Measurements from ENCODE around the gene NEU3.
"Not testable (repeated sequence)": the region's sequence is repeated elsewhere in the genome, so short reads cannot be mapped to it uniquely, and the experiment has no call there.

The NEU3 gene, protein sequence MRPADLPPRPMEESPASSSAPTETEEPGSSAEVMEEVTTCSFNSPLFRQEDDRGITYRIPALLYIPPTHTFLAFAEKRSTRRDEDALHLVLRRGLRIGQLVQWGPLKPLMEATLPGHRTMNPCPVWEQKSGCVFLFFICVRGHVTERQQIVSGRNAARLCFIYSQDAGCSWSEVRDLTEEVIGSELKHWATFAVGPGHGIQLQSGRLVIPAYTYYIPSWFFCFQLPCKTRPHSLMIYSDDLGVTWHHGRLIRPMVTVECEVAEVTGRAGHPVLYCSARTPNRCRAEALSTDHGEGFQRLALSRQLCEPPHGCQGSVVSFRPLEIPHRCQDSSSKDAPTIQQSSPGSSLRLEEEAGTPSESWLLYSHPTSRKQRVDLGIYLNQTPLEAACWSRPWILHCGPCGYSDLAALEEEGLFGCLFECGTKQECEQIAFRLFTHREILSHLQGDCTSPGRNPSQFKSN

DNA sequence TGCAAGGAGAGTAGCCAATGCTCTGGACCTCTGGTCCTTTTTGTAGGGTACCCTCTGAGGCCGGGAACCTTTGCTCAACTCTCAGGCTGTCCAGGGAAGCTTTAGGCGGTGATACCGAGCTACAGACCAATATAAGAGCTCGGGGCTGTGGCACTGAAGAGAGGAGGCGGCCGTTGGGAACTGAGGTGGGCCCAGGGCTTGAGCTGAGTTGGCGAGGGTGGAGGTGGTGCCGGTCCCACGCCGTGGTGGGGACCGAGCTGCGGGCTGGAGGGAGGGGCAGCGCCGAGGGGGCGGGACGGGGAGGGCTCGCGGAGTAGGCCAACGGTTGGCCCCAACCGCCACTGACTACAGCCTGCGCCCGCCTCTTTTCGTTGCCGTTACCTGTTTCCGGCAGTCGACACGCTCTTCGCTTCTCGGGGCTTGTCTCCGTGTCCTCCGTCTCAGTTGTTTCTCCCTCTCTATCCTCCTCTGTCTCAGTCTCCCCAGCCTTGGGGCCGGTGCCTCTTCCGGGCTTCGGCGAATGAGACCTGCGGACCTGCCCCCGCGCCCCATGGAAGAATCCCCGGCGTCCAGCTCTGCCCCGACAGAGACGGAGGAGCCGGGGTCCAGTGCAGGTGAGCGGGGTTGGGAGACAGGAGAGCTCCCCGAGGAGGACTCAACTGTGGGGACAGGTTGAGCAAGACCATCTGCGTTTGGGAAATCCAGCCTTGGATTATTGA is at the start of gene NEU3:
Gene NEU3, plus strand, starts transcription at position 393 of the 719 bp plus-strand sequence. Its CDS starts 128 bp downstream, at position 521.
- DNase-seq, result peak; percentile 68

DNA sequence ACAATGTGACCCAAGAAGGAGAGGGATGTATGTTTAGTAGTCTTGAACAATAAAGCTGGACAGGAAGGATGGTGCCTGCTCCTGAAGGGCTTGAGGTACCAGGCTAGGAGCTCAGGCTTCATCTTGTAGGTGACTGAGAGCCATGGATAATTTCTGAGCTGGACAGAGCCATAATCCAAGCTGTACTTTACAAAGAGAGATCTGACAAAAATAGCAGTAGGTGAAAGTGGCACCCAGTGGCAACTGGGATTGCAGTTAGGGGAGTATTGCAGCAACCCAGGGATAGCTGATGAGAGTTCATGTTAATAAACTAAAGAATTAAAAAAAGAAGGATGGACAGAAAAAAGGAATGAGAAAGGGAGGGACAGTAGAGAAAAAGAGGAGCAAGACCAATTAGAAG is 47.2 kb upstream of the NEU3 start:
- no peak for DNase-seq

DNA sequence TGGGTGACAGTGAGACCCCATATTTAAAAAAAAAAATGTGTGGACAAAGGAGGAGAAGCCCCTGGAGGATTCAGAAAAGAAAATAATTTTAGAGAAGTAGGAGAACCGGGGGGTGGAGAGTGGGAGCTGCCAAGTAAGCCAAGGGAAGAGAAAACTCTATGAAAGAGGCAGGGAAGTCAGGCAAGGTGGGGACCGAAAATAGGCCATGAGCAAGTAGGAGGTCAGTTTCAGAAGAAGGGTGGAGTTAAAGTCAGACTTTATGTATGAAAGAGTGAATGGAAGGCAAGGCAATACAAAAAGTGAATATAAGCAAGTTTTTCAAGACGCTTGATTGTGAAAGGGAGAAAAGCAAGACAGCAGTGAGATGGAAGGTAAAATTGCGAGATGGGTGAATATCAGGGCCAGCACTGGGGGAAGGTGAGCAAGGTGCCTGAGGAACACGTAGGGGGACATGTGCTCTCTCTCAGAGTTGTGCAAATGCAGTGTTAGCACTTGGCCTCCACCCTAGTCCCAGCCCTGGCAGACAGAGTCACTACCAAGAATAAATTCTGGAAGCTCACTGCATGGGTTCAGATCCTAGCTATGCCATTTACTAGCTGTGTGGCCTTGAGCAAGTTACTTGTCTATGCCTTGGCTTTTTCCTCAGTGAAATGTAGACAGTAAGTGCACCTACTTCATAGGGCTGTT is 46.5 kb upstream of the NEU3 start:
- DNase-seq, result no peak

DNA sequence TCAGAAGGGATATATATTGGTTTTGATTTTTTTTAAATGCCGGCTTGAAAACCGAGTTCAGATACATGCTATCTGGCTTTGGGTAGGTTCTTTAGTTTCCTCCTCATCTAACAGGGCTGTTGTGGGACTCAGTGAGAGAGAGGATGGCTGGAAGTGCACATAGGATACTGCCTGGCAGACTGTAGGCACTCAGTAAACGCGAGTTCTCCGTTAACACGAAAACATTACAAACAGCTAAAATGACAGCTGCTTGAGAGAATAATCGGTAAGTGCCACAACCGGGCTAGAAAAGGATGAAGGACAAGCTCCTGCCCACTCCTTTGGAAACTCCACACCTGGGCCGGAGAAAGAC is 40.2 kb upstream of the NEU3 start:
- no peak for DNase-seq

DNA sequence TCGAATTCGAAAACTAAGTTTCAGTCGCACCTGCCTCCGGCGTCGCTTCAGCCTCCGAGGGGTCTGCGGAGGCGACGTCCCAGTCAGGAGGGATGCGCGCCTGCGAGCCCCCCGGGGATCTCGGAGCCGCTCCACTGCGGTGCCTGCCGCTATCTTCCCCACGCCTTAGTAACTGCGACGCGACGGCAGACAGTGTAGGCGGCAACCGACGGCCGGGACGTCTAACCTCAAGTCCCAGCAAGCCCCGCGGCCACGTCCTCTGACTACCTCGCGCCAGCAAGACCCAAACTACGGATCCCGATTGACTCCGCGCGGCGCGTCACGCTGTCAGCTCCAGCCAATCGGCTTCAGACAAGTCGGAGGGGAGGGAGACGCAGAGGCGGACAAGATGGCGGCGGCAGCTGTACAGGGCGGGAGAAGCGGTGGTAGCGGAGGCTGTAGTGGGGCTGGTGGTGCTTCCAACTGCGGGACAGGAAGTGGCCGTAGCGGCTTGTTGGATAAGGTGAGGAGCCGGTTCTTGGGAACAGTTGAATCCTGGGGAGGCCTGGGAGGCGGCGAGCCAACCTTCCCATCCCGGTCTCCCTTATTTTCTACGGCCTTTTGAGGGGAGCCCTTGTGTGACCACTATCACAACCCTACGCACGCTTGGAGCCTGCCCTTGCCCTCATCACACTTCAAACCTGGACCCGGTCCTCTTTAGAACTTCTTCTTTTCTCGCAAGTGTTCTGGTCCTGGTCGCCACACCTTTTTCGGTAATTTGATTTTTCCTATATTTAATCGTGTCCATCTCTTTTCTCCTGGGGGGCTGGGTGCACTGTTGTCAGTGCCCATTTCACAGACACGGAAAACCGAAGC is 39.6 kb upstream of the NEU3 start, which contains the start of the genes SPCS2 and XRRA1:
Gene SPCS2, plus strand, starts transcription at position 369 of the 855 bp plus-strand sequence. Its CDS starts 20 bp downstream, at position 389.
Gene XRRA1, minus strand, starts transcription at position 194 of the 855 bp plus-strand sequence. CDS start 8,213 bp downstream, outside the sequence.
- DNase-seq, result peak; percentile 92

DNA sequence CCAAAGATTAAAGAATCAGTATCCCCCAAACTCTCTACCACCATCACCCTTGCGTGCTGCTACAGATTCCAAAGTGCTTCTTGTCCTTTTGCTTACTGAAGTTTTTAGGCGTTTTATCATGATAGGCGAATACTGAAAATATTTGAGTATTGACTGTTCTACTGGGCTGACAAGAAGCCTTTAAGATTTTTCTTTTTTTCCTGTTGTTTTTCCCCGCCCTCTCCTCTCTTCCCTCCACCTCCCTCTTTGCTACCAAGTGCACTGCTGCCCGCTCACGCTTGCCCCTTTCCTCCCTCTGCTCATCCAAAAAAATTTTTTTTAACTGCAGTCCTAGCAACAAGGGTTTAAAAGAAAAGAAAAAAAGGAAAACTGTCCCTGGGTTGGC is 39.0 kb upstream of the NEU3 start:
- no peak for DNase-seq

DNA sequence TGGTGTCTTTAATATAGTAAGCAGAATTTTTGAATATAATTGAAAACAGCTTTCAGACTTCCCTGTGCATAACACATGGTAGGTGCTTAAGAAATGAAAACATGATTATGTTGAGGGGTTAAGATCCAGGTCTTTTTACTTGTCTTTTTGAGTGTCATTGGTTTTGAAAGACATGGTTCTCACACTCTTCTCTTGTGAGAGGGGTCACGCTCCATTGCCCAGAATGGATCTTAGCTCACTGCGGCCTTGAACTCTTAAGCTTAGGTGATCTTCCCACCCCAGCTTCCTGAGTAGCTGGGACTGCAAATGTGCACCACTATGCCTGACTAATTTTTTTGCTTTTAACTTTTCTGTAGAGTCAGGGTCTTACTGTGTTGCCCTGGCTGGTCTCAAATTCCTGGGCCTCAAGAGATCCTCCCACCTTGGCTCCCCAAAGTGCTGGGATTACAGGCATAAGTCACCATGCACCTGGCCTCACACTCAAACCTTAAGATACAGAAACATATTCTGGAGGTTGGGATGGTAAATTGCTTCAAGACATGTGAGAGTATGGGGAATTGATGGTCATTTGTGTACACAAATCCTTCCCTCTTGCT is 38.3 kb upstream of the NEU3 start:
- no peak for DNase-seq

DNA sequence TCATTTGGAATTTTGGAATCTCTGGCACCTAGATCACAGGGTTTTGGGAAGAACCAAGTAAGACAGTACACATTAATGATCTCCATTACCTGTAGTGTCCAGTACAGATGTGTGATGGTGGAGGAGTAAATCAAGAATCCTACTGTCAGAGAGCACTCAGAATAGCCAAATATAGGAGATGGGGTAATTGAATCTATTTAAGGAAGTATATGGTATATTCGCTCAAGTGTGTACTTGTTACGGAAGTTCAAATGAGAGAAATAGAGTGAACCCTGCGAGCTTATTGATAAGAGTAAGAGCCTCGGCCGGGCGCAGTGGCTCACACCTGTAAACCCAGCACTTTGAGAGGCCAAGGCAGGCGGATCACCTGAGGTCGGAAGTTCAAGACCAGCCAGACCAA is 37.5 kb upstream of the NEU3 start:
- DNase-seq, result no peak

DNA sequence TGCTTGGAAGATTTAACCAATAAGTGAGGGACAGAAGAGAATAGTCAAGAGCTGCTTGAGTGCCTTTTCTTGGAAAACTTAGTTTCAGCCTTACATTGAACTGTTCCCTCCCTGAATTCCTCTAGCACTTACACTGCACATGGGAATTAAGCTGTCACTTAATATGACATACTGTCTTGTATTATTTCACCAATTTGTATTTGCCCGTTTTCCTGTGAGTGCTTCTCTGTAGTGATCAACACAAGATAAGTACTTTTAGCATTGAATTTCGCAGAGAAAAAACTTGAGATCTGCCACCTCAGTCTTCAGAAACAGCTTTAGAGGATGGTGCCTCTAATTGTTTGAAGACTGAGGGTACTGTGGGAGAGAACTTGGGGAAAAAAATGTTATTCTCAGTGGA is 36.0 kb upstream of the NEU3 start:
- no peak for DNase-seq

DNA sequence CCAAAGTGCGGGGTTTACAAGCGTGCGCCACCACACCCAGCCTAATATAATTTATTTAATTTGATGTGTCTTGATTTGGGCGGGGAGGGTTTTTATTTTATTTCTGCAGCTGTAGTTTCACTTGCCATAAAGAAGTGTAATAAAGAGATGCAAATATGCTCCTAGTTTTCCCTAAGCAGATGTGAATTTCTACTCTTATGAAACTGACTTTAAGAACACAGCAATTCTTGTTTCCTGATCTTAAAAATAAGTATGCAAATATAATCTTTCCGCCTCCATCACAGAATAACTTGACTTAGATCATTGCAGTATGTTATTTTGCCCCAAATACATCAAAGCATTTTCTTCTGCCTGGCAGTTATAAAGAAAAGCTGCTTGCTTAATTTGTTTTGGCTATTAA is 35.3 kb upstream of the NEU3 start:
- no peak for DNase-seq

DNA sequence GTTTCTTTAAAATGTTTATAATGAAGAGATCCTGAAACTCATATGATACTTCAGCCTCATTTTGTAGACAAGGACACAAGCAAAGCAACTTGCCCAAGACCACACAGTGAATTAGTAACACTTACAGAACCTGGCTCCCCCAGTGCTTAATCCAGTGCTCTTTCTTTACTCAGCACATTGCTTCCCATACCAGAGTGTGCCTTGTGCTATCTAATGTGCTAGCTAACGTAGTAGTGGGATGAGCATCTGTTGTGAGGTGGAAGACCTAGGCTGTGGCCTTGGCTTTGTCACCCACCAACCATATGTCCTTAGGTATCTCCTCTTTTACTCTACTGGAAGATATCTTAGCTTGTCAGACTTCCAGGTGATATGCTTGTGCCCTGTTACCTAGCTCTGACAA is 34.5 kb upstream of the NEU3 start:
- DNase-seq, result no peak

DNA sequence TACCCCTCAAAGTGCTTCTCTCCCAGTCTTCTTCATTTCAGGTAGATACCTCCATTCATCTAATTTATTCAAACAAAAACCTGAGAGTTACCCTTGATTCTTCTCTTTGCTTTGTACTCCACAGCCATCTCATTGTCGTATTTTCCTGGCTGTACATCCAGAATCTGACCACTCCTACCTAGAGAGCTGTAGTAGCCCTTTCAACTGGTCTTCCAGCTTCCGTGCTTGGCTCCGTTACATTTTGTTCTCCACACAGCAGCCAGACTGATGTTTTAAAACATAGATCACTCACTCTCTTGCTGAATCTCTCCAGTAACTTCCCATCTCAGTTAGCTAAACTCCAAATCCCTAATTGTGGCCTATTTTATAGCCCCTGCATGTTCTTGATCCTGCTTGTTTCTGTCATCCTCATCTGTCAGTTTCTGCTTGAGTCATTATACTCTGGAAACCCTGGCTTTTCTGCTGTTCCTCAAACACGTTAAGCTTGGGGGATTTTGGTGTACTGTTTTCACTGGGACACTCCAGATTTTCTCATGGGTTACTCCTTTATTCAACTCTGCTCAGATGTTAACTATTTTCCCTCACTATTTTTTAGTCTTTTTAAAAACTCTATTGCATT is 32.2 kb upstream of the NEU3 start:
- DNase-seq, result no peak

DNA sequence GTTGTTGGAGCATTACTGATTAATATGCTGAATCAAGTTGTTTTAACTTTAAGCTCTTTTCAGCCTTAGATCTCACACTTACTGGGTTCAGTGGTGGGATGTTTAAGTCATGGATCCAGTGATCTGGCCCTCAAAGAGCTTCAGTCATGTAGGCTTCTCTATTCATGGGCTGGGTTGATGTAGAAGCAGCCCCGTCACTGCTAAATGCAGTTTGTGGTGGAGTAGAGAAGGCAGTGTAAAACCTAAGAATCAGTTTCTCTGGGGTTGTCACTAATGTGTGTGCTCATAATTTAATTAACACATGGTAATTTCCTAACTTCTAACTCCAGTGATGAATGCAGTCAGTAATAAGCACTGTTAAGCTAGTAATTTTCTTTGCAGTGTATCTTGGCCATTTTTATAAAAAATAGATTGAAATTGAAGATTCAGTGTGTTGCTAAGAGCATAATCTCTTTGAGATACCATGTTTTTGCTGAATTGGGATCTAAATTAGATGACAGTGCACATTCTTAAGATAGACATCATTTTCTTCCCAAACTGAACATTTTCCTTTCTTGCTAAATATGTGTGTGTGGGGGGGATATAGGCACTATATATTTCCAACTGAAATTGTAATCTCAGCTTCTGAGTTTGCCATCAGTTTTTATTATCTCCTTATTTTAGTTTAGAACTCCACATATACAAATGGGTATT is 30.6 kb upstream of the NEU3 start:
- no peak for DNase-seq

DNA sequence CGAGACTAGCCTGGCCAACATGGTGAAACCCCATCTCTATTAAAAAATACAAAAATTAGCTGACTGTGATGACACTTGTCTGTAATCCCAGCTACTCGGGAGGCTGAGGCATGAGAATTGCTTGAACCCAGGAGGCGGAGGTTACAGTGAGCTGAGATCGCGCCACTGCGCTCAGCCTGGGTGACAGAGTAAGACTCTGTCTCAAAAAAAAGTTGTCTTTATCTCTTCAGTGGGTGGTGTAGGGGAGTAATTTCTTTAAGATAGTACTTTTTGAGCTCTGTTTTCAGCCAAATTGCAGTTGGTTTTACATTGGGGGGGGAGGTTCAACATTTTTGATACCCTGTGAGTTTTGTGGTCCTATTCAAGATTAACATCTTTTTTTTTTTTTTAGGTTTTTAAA is 28.6 kb upstream of the NEU3 start:
- not testable (repeated sequence) for DNase-seq

DNA sequence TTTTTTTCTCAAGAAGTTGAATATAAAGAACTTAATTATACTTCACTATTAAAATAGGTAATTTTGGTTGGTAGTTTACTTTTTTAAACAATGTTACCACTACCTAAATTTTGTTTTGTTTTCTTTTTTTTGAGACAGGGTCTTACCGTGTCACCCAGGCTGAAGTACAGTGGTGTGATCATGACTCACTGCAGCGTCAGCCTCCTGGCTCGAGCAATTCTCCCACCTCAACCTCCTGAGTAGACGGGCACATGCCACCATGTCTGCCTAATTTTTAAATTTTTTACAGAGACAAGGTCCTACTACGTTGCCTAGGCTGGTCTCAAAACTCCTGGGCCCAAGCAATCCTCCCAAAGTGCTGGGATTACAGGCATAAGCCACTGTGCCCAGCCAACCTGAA is 22.1 kb upstream of the NEU3 start:
- no peak for DNase-seq

DNA sequence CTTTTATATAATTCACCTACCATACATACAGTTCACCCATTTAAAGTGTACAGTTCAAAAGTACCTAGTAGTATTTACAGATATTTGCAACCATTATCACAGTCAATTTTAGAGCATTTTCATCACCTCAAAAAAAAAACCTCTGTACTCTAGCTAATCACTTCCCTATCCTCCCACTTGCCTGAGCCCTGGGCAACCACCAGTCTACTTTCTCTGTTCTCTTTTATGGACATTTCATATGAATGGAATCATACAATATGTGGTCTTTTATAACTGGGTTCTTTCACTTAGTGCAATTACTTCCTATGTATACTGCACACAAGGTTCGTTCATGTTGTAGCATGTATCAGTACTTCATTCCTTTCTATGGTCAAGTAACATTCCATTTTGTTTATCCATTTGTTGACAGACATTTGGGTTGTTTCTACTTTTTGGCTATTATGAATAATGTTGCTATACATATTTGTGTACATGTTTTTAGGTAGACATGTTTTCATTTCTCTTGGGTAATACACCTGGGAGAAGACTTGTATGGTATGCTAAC is 17.8 kb upstream of the NEU3 start:
- no peak for DNase-seq

DNA sequence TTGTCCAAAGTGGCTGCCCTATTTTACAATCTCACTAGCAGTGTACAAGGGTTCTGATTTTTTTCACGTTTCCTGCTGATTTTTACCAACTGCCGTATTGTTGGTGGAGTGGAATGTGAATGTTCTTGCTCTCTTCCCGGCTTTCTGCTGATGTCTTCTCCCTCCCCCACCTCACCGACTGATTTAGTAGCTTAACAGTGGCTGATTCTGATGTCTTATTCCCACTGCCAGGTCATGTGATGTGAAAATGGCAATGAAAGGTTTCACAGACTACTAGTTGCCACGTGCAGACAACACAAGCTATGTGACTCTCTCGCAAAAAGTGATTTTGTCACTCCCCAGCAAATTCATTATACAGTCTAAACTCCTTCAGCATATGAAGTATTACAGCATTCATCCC is 17.3 kb upstream of the NEU3 start:
- DNase-seq, result no peak

DNA sequence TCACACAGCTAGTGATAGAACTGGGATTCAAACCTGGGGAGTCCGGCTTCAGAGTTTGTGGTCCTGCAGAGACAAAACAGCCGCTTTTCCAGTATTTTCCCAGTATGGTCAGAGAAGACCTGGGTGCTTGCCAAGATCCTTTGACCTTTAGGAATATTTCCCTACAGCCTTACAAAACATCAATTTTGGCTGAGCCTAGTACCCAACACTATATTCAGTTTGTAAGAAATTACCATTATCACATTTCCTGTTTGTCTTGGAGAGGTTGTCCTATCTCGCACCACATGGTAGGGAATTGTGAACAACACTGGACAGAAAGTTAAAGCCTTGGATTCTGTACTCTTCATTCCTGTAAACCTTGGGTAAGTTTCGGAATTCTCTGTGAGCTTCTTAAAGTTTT is 10.7 kb upstream of the NEU3 start:
- no peak for DNase-seq

DNA sequence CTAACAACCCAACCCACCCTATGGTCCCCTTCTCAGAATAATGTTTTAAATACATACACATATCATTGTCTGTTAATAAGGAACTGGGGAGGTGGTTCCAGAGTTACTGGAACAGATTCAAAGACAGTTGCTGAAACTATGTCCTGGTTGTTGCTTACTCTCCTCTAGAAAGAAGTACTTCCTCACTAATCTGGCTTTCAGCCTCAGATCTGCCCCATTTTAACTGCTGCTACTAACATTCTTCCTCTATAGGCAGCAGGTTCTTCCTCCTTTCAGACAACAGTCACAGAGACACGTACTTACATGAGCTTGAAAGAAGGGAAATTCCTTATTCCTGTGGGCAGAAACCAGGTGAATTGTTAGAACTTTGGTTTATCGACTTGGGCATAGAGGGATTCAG is 8.1 kb upstream of the NEU3 start:
- DNase-seq, result no peak

DNA sequence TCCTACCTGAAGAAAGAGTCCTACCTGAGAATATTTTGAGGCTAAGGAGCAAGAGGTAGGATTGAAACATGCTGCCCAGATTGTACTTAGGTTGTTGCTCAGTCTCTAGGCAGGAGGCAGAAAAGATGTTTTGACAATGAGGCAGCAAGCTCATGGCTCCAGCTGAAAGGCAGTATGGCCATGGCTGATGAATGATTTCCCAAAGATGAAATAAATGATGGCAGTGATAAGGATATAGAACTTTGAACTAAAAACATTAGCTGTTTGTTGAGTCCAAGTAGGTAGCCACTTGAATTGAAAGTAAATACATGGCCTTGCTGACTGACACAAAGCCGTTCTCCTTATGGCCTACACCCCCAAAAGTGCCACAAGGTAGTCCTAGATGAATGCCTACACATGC is 6.8 kb upstream of the NEU3 start:
- DNase-seq, result no peak

DNA sequence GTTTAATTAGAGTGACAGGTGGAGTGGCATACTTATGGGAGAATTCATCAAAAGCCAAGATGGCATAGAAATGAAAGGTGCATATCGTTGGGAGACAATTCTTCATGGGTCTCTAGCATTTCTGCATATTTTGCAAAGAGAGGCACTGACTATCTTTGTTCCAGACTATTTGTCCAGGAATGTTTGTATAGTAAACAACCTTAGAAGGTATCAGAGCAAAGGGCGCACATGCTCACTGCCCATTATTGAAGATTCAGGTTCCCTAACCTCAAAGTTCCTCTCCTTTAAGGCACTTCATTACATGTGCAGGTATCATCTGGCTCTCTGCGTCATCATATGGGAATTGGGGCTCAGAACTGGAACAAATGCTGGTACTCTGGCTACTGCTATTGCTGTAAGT is 4.7 kb upstream of the NEU3 start:
- DNase-seq, result no peak

All from NCI-H2171 treated with DMSO at 0.1 percent for 48 hours (cell line).